Lower leg skin (tissue), 3 donors: ENCODE results near the gene CALML3.

ENCODE experiments used
- CTCF ChIP-seq, 3 donors: fragments of 450-650 bp; IDR thresholded peaks; one replicate each; pipeline ENCODE4 v1.5.1; 2016; ENCODE audit warnings: antibody characterized with exemption in 3 of 3, mild to moderate bottlenecking in 3 of 3, moderate library complexity in 2 of 3
- POLR2A ChIP-seq, 2 donors: fragments of 450-650 bp; IDR thresholded peaks; one replicate each; pipeline ENCODE4 v1.6.1; 2016 to 2017; ENCODE audit warnings: antibody characterized with exemption in 2 of 2, mild to moderate bottlenecking in 1 of 2, moderate library complexity in 1 of 2

- TF ChIP-seq POLR2A (IDR thresholded peaks at IDR 0.05) (no peak), CTCF (IDR thresholded peaks at IDR 0.05) (no peak)
These were observed 28.2 kb upstream of the CALML3 start for GRCh38 chr10:5496261-5497250.
